ENCODE measurements around the gene LRRC28.

The LRRC28 gene

GRCh38 chr15:99238849-99239248 is 12.4 kb upstream of the LRRC28 start:
- Histone ChIP-seq H3K4me3 (ENCODE audit: low read length) (no peak overlapping the region), H3K9me3 (ENCODE audit: control insufficient read depth, insufficient read depth, low read length) (no peaks in the 10 kb centered on the region), H3F3A (ENCODE audit: control insufficient read depth, insufficient read depth) (no peaks in the 10 kb centered on the region), H3K4me2 (ENCODE audit: low read length) (no peak overlapping the region), H3K27me3 (ENCODE audit: control insufficient read depth, low read length) (no peaks in the 10 kb centered on the region), H3K27ac (ENCODE audit: low read depth, low read length) (no peak overlapping the region), H3K79me2 (ENCODE audit: control insufficient read depth, low read length) (no peaks in the 10 kb centered on the region), H4K20me1 (ENCODE audit: control insufficient read depth, insufficient read depth, low read depth, low read length) (no peaks in the 10 kb centered on the region), H3K36me3 (ENCODE audit: control insufficient read depth, low read length) (no peaks in the 10 kb centered on the region), H3K4me1 (ENCODE audit: control insufficient read depth, low read length) (peaks cover 12% of the 10 kb centered on the region), H3K9me2 (replicated peaks; ENCODE audit: control insufficient read depth, low read length) (no peaks in the 10 kb centered on the region)
- TF ChIP-seq EZH2phosphoT487 (IDR thresholded peaks at IDR 0.05; ENCODE audit: borderline replicate concordance, low read length) (no peak), CTCF (IDR thresholded peaks at IDR 0.05; ENCODE audit: low read depth, low read length, poor library complexity, severe bottlenecking) (no peak)

- Histone ChIP-seq H3K27ac (ENCODE audit: low read depth, low read length) (no peak overlapping the region), H3K4me3 (ENCODE audit: low read length) (peak overlapping the region; percentile 17; the same call in 1 of the 2 replicates), H3K9me2 (replicated peaks; ENCODE audit: control insufficient read depth, low read length) (no peaks in the 10 kb centered on the region), H3K9me3 (ENCODE audit: control insufficient read depth, insufficient read depth, low read length) (no peaks in the 10 kb centered on the region), H3K79me2 (ENCODE audit: control insufficient read depth, low read length) (no peaks in the 10 kb centered on the region), H3K27me3 (ENCODE audit: control insufficient read depth, low read length) (no peaks in the 10 kb centered on the region), H3K4me1 (ENCODE audit: control insufficient read depth, low read length) (peaks cover 12% of the 10 kb centered on the region), H4K20me1 (ENCODE audit: control insufficient read depth, insufficient read depth, low read depth, low read length) (no peaks in the 10 kb centered on the region), H3K36me3 (ENCODE audit: control insufficient read depth, low read length) (no peaks in the 10 kb centered on the region), H3F3A (ENCODE audit: control insufficient read depth, insufficient read depth) (no peaks in the 10 kb centered on the region), H3K4me2 (ENCODE audit: low read length) (peak overlapping the region; percentile 37)
- TF ChIP-seq EZH2phosphoT487 (IDR thresholded peaks at IDR 0.05; ENCODE audit: borderline replicate concordance, low read length): no peak
- no peak for TF ChIP-seq CTCF (IDR thresholded peaks at IDR 0.05; ENCODE audit: low read depth, low read length, poor library complexity, severe bottlenecking)
These were observed 11.6 kb upstream of the LRRC28 start for GRCh38 chr15:99239545-99240198.

- Histone ChIP-seq H3K27me3 (ENCODE audit: control insufficient read depth, low read length) (no peaks in the 10 kb centered on the region), H3K9me3 (ENCODE audit: control insufficient read depth, insufficient read depth, low read length) (no peaks in the 10 kb centered on the region), H3K4me1 (ENCODE audit: control insufficient read depth, low read length) (peaks cover 12% of the 10 kb centered on the region), H3K4me3 (ENCODE audit: low read length) (no peak overlapping the region), H3K36me3 (ENCODE audit: control insufficient read depth, low read length) (no peaks in the 10 kb centered on the region), H3K4me2 (ENCODE audit: low read length) (no peak overlapping the region), H3K9me2 (replicated peaks; ENCODE audit: control insufficient read depth, low read length) (no peaks in the 10 kb centered on the region), H3F3A (ENCODE audit: control insufficient read depth, insufficient read depth) (no peaks in the 10 kb centered on the region), H3K27ac (ENCODE audit: low read depth, low read length) (no peak overlapping the region), H3K79me2 (ENCODE audit: control insufficient read depth, low read length) (no peaks in the 10 kb centered on the region), H4K20me1 (ENCODE audit: control insufficient read depth, insufficient read depth, low read depth, low read length) (no peaks in the 10 kb centered on the region)
- TF ChIP-seq CTCF (IDR thresholded peaks at IDR 0.05; ENCODE audit: low read depth, low read length, poor library complexity, severe bottlenecking): no peak
- no peak for TF ChIP-seq EZH2phosphoT487 (IDR thresholded peaks at IDR 0.05; ENCODE audit: borderline replicate concordance, low read length)
These were observed 9.5 kb upstream of the LRRC28 start for GRCh38 chr15:99241752-99242151.

Measured in DOHH2 (cell line).